Common myeloid progenitor, CD34-positive (primary cell): Measurements from ENCODE around the gene ADGRD1.
A peak's percentile ranks its signal among the peaks of the same experiment; 100 is the strongest.

Experiments
- CTCF ChIA-PET: fragments of 350-600 bp; sonication (Branson Sonifier 250); formaldehyde crosslinking; loops from one replicate; lab custom pipeline; 2021; ENCODE audit warnings: antibody characterized with exemption; lab: Charles Lee
- POLR2A ChIA-PET: fragments of 350-600 bp; sonication (Branson Sonifier 250); formaldehyde crosslinking; loops from one replicate; lab custom pipeline; 2021; ENCODE audit warnings: antibody characterized with exemption; lab: Charles Lee
- DNase-seq, 3 donors: peaks; one replicate each; pipeline versions ENCODE4 v3.0.0 to v3.0.0-alpha.2; 2013
- H3K27ac ChIP-seq, 2 experiments: 1 replicate in 1 of 2; 2 replicates in 1 of 2; pipeline ENCODE4 v1.7.0; 2013; ENCODE audit warnings: inconsistent platforms in 2 of 2, low read length in 2 of 2, mild to moderate bottlenecking in 2 of 2, low read depth in 1 of 2, moderate library complexity in 1 of 2; ENCODE audit not compliant: severe bottlenecking in 2 of 2, insufficient read depth in 1 of 2, poor library complexity in 1 of 2
- H3K27me3 ChIP-seq, 5 experiments: replicated peaks in 2 of 5; 1 replicate in 3 of 5; 2 replicates in 2 of 5; pipeline versions ENCODE4 v1.6.1 to v1.7.0; 2013; ENCODE audit warnings: low read length in 4 of 5, mild to moderate bottlenecking in 2 of 5, moderate library complexity in 2 of 5, inconsistent platforms in 1 of 5; ENCODE audit not compliant: insufficient read depth in 5 of 5, control insufficient read depth in 4 of 5
- H3K36me3 ChIP-seq, 4 experiments: 1 replicate in 2 of 4; 2 replicates in 2 of 4; pipeline versions ENCODE4 v1.6.1 to v1.7.0; 2013; ENCODE audit warnings: low read length in 3 of 4, control low read depth in 1 of 4, mild to moderate bottlenecking in 1 of 4; ENCODE audit not compliant: control insufficient read depth in 4 of 4, insufficient read depth in 4 of 4
- H3K4me1 ChIP-seq, 4 experiments: 1 replicate in 3 of 4; 2 replicates in 1 of 4; pipeline versions ENCODE4 v1.6.1 to v1.7.1; 2013; ENCODE audit warnings: low read length in 3 of 4, mild to moderate bottlenecking in 3 of 4, control low read depth in 1 of 4, inconsistent platforms in 1 of 4, moderate library complexity in 1 of 4; ENCODE audit not compliant: control insufficient read depth in 4 of 4, insufficient read depth in 4 of 4; ENCODE audit errors: control extremely low read depth in 1 of 4
- H3K4me3 ChIP-seq, 7 experiments: 1 replicate in 4 of 7; 2 replicates in 3 of 7; pipeline versions ENCODE4 v1.5.1 to v1.7.0; 2013; ENCODE audit warnings: mild to moderate bottlenecking in 7 of 7, low read length in 6 of 7, moderate library complexity in 6 of 7, inconsistent platforms in 2 of 7, low read depth in 2 of 7, control low read depth in 1 of 7; ENCODE audit not compliant: insufficient read depth in 4 of 7, control insufficient read depth in 1 of 7; ENCODE audit errors: extremely low read depth in 1 of 7
- H3K9me3 ChIP-seq, 5 experiments: 1 replicate in 4 of 5; 2 replicates in 1 of 5; pipeline versions ENCODE4 v1.6.1 to v1.7.1; 2013; ENCODE audit warnings: low read length in 4 of 5, mild to moderate bottlenecking in 2 of 5, inconsistent platforms in 1 of 5, low read depth in 1 of 5, moderate library complexity in 1 of 5; ENCODE audit not compliant: control insufficient read depth in 4 of 5, insufficient read depth in 2 of 5; ENCODE audit errors: control extremely low read depth in 1 of 5
- whole genome bisulfite sequencing: methylation state at CpG from one replicate; pipeline ENCODE4 v1.1.5; 2013; ENCODE audit not compliant: insufficient coverage; 5-methylcytosine and 5-hydroxymethylcytosine counted together

Gene ADGRD1

GRCh38 chr12:131113568-131114270, 160.0 kb downstream of the ADGRD1 start:
- Histone ChIP-seq H3K9me3 (no peaks in the 10 kb centered on the region), H3K36me3 (no peaks in the 10 kb centered on the region), H3K27ac (no peak overlapping the region), H3K4me1 (peaks cover 0 to 8% (median 0%) of the 10 kb centered on the region in 4 experiments), H3K4me3 (no peak overlapping the region), H3K27me3 (no peaks in the 10 kb centered on the region)
- no peak for DNase-seq
- 91% methylated on average over 9 of the region's 18 CpGs for WGBS
- ChIA-PET POLR2A (no interaction called here), CTCF (interaction anchor here (1.4 to 10.0 kb wide), 3 partner anchors 8 to 116 kb away, joined by 3 to 93 read pairs (median 7); no protein-coding TSS in a partner anchor)

DNA sequence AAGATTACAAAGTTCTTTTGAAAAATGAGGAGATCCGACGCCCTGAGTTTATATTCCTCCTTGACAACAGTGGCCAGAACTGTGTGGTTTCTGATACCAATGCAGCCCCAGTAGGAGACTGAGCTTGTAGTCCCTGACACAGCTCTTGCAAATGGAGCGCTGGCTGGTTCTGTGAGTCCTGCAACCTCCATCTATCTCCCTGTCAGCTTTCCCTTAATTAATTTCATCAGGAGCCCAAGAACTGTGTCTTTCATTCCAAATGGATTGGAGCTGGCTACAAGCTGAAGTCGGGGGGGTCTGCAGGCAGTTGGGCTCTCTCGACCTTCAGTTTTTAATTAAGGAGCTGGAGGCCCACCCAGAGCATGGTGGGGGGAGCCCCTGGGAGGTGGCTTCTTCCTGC, 160.6 kb downstream of the ADGRD1 start:
- Histone ChIP-seq H3K4me1 (peaks cover 0 to 8% (median 0%) of the 10 kb centered on the region in 4 experiments), H3K27me3 (no peaks in the 10 kb centered on the region), H3K36me3 (no peaks in the 10 kb centered on the region), H3K9me3 (no peaks in the 10 kb centered on the region), H3K27ac (no peak overlapping the region), H3K4me3 (no peak overlapping the region)
- WGBS = 100% methylated on average over 4 of the region's 5 CpGs
- DNase-seq = no peak
- ChIA-PET CTCF (interaction anchor here (1.9 to 10.0 kb wide), 4 partner anchors 9 to 448 kb away, joined by 8 to 93 read pairs (median 46); no protein-coding TSS in a partner anchor), POLR2A (no interaction called here)

DNA sequence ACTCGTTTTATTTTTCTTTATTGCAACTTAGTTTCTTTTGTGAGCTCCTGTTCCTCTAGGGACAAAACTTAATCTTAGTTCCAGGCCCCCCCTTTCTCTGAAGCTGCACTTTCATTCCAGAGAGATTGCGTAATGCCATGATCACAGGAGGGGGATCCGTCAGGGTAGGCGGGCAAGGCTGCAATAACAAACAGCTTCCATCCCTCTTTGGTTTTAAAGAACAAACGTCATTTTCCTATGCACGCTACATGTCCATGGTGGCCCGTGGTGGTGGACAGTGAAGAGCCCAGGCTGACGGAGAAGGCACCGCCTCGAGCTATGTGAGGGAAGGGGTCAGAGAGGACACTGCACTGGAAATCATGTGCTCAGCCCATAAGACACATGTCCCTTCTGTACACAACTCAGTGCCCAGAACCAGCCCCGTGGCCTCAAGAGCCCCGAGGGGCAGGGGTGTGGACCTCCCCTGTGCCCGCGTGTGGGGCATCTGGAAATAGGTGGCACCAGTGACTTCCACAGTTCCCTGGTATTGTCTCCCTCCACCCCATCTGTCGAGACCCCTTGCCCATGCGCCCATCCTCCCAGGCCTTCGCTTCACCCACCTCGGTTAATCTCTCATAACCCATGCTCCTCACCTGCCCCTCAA, 161.4 kb downstream of the ADGRD1 start:
- no peak overlapping the region for H3K4me3 ChIP-seq
- no peak for DNase-seq
- 86% methylated on average over 15 of the region's 18 CpGs for WGBS
- ChIA-PET CTCF (interaction anchor here (1.3 to 10.0 kb wide), 6 partner anchors 10 to 455 kb away, joined by 3 to 93 read pairs (median 26); no protein-coding TSS in a partner anchor), POLR2A (no interaction called here)
- no peaks in the 10 kb centered on the region for H3K27me3 ChIP-seq
- H3K27ac ChIP-seq = no peak overlapping the region
- H3K9me3 ChIP-seq = no peaks in the 10 kb centered on the region
- no peaks in the 10 kb centered on the region for H3K36me3 ChIP-seq
- H3K4me1 ChIP-seq = peaks cover 0 to 8% (median 0%) of the 10 kb centered on the region in 4 experiments

GRCh38 chr12:131115766-131116467, 162.2 kb downstream of the ADGRD1 start:
- WGBS = 96% methylated on average over 7 of the region's 8 CpGs
- Histone ChIP-seq H3K9me3 (no peaks in the 10 kb centered on the region), H3K4me3 (no peak overlapping the region), H3K27ac (no peak overlapping the region), H3K36me3 (no peaks in the 10 kb centered on the region), H3K27me3 (no peaks in the 10 kb centered on the region), H3K4me1 (peaks cover 0 to 8% (median 0%) of the 10 kb centered on the region in 4 experiments)
- DNase-seq = no peak
- ChIA-PET CTCF (interaction anchor here (0.5 to 10.0 kb wide), 17 partner anchors 9 to 688 kb away, joined by 3 to 93 read pairs (median 4); no protein-coding TSS in a partner anchor), POLR2A (no interaction called here)

- no peaks in the 10 kb centered on the region for H3K9me3 ChIP-seq
- peak in 2 of 3 donors; percentile 23 to 37 for DNase-seq
- 53% methylated on average over 10 of the region's 15 CpGs for WGBS
- H3K4me3 ChIP-seq = no peak overlapping the region
- no peak overlapping the region for H3K27ac ChIP-seq
- POLR2A ChIA-PET = no interaction called here
- H3K27me3 ChIP-seq = no peaks in the 10 kb centered on the region
- no peaks in the 10 kb centered on the region for H3K36me3 ChIP-seq
- CTCF ChIA-PET = interaction anchor here (0.5 to 10.0 kb wide), 16 partner anchors 11 to 867 kb away, joined by 3 to 93 read pairs (median 4); no protein-coding TSS in a partner anchor
- H3K4me1 ChIP-seq = peaks cover 0 to 8% (median 0%) of the 10 kb centered on the region in 4 experiments
Measured at GRCh38 chr12:131116468-131117117, 162.9 kb downstream of the ADGRD1 start.

DNA sequence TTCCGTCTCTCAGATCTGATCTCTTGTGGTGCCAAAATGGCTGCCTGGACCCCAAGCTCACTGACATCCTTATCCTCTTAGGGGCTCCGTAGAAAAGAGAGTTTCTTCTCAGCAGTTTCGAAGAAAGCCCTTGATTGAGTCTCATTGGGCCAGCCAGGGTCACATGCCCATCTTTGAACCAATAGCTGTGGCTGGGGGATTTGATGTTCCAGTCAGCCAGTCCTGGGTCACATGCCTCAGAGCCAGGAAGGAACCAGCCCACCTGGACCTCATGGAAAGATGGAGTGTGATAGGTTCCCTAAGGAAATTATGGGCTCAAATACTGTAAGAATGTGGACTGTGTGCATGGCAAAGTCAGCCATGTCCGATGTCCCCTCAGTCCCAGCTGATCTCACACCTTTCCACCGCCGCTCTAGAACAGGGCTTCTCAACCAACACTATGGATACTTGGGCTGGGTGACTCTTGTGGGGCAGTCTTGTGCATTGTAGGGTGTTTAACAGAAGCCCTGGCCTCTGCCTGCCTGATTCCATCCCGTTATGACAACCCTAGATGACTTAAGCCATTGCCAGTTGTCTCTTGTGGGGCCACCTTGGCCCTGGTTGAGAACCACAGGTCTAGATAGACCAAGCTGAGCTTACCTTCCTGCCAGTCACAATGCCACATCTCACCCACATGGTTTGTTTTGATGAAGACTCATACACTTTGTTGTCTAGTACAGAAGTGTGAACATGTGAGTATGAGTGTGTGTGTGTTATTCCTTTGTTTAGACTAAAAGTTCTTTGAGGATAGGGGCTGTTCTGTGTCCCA, 163.9 kb downstream of the ADGRD1 start:
- CTCF ChIA-PET = interaction anchor here (1.1 to 10.0 kb wide), 12 partner anchors 10 to 866 kb away, joined by 3 to 93 read pairs (median 4); no protein-coding TSS in a partner anchor
- no peak overlapping the region for H3K27ac ChIP-seq
- no peak overlapping the region for H3K4me3 ChIP-seq
- H3K4me1 ChIP-seq = peaks cover 0 to 8% (median 0%) of the 10 kb centered on the region in 4 experiments
- WGBS = 95% methylated on average over 3 of the region's 7 CpGs
- no peaks in the 10 kb centered on the region for H3K36me3 ChIP-seq
- no peaks in the 10 kb centered on the region for H3K9me3 ChIP-seq
- no peaks in the 10 kb centered on the region for H3K27me3 ChIP-seq
- POLR2A ChIA-PET = no interaction called here
- no peak for DNase-seq
